ENCODE measurements around the gene GSS.
"Not testable (repeated sequence)": the region's sequence is repeated elsewhere in the genome, so short reads cannot be mapped to it uniquely, and the experiment has no call there.

Gene GSS

DNA sequence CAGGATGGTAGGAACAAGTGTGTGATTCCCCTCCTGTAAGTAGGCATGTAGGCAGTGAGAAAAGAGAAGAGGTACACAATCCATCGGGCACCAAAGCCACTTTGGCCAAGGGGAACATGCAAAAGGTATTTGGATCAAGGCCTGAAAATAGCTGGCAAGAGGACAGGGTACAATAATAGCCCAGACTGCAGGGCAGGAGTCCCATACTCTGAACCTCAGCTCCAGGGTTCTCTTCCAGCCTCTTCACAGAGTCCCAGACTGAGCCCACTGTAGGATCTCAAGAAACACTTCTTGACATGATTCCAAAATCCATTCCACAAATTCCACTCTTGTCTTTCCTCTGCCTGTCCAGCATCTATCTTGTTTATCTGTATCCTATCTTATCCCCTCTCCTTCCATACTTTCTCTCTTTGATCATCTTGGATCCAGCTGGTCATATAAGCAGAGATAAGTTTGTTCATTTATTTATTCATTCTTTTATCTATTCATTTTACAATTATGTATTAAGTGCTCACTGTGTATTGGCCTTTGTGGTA lies 59.5 kb downstream of the GSS start:
- DNase-seq: no peak

DNA sequence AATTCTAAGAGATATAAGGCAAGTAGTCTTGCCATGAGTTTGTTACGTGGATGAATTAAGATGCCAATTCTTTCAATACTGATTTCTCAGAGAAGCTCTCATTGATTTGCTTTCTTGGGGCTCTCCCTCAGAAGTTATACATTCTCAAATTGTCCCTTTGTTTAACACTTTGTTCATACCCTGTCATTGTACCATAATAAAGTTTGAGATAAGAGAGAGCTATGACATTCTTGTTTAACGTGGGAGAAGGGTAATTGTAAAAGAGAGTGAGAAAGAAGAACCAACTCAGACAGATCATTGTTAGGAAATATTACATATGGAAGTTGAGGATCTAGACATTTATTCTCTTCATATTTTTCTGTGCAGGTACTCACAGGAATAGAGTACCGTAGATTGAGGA lies 60.1 kb downstream of the GSS start:
- DNase-seq: no peak

DNA sequence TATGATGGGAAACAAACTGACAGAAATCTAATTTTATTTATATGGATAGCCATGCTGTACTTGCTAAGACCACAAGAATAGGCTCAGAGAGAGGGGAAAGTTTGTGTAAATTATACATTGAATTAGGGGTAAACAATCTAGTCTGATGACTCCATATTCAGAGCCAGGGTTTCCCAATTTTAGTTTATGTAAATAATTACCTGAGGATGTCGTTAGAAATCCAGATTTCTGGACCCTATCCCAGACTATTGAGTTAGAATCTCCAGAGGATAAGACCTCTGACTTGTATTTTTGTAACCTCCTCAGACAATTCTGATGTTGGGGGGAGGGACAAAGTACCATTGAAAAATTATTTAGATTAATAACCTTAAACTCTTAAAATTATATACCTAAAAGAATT lies 60.9 kb downstream of the GSS start:
- no peak for DNase-seq

DNA sequence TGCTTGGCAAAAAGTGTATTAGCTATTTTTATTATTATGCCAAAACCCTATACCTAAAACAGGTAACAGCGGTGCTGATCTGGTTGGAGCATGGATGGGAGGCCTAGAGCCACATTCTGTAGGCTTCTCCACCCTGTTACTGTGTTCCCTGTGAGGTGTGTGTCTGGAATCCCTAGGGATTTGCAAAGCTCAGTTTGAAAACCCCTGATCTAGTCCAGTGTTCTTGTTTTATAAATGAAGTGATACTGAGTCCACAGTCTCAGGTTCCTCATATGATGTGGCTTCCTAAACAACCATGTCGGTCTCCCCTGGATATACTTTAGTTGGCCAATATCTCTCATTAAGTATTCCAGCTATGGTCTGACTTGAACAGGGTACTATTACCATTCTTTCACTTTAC lies 62.9 kb downstream of the GSS start:
- no peak for DNase-seq

DNA sequence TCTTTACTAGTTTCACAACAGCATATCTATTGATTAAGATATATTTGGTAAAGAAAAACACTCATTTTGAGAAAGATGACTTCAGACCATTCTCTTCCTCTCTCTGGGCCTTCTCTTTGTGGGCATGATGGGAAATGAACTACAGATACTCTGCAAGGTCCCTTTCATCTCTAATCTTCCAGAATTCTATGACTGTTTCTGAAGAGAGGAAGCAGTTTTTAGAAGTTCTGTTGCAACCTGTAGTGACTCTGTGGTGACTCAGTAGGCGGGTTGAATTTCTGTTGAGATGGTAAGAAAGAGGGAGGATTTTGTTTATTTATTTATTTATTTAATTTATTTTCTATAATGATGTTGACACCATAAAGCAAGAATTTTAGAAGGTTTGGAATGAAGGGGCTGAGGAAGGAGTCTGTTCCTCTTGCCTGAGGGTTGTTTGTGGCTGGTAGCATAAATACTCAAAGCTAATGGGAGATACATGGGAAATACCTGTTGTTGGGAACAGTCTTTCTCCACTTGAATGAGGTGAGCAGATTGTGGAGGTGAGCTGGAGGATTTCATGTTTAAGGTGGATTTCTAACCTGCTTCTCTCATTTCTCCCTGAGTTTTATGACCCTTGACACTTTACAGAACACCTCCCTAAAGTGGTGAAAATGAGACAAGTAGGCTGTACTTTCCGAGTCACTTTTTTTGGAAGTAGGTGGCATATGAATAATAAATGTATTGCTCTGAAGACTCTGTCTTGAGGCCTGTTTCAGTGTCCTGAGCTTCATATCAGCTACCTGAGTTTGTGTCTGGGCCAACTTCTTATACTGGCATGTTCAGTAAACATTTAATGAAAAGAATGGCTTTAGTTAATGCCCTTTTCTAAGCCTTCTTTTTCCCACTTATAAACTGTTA lies 64.2 kb downstream of the GSS start:
- no peak for DNase-seq

DNA sequence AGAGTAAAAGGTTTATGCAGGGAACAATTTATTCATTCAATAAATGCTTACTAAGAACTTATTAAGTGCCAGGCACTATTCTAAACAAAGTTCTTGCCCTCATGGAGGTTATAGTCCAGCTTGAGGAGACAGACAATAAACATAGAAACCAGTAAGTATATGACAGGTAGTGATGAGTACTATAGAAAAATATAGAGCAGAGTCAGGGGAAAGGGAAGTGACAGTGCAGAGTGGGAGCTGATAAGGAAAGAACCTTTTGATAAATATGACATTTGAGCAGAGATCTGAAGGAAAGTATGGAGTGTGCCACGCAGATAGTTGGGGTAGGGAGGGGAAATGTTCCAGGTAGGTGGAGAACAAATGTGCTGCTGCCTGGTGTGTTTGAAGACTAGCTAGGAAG lies 67.1 kb downstream of the GSS start:
- no peak for DNase-seq

DNA sequence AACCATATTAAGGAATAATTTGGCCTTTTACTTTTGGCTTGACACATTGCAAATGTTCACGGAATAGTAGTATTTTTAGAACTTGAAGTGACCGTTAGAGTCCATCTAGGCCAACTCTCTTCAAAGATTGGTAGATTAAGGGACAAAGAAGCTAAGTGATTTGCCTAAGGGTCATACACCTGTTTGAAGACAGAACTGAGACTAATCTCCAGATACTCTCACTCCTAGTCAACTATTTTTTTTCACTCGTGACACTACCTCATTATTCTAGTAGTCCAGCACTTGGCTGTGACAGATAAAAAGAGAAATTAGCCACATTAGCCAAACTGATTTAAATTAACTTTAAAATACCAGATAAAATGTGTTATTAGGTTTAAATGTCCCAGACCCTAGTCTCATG lies 68.6 kb downstream of the GSS start:
- DNase-seq: no peak

DNA sequence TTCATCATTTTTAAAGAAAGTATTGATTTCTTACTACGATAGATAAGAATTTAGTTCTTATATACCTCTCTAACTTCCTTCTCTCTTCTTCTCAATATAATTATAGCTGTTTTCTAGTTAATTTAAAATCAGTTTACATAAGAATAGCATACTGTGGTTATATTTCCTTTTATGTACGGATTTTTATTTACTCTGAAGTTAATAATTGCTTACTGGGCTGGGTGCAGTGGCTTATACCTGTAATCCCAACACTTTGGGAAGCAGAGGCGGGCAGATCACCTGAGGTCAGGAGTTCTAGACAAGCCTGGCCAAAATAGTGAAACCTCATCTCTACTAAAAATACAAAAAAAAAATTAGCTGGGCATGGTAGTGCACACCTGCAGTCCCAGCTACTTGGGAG lies 69.5 kb downstream of the GSS start:
- no peak for DNase-seq

DNA sequence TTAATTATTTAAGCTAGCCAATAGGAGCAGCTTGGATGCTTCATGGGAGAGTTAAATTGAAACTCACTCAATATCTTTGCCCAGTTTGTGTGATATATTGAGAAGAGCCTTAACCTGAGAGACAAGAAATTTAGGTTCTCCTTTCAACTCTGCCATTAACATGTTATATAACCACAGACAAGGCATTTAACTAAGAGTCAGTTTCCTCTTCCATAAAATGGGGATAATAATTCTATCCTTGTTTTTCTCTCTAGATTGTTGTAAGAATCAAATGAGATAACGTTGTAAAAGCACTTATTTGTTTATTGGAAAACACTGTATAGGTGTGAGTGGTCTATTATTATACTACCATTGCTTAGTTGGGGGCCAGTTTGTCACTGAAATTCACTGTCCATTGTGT lies 71.3 kb downstream of the GSS start:
- no peak for DNase-seq

DNA sequence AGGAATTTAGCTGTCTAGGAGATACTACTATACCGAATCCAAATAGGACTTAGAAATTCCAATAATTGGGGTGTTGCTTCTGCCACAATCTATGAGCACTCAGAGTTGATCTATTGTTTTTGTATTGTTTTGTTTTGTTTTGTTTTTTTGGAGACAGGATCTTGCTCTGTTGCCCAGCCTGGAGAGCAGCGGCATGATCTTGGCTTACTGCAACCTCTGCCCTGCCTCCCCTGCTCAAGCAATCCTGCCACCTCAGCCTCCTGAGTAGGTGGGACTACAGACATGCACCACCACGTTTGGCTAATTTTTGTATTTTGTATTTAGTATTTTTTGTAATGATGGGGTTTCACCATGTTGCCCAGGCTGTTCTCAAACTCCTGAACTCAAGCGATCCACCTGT lies 71.8 kb downstream of the GSS start:
- DNase-seq: no peak

DNA sequence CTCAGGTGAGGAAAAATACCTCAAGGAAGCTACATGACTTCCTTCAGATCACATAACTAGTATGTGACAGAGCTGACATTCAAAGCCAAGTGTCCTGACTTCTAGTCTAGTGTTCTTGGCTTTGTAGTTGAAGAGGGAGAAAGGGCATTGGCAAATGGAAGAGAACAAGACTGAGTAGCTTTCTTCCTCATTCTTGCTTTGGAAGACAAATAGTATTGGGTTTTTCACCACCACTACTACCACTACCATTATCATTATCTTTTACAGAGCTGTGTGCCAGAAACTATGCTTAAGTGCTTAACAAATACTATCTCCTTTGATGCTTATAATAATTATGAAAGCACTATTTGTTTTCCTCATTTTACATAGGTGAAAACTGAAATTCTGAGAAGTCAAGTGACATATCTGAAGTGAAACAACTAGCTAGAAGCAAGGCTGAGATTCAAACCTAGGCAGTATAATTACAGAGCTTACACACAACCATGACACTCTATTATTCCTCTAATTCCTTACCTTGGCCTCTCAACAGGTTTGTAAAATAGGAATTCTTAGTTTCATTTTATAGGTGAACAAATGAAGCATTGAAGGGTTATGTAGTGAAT lies 72.4 kb downstream of the GSS start:
- no peak for DNase-seq

DNA sequence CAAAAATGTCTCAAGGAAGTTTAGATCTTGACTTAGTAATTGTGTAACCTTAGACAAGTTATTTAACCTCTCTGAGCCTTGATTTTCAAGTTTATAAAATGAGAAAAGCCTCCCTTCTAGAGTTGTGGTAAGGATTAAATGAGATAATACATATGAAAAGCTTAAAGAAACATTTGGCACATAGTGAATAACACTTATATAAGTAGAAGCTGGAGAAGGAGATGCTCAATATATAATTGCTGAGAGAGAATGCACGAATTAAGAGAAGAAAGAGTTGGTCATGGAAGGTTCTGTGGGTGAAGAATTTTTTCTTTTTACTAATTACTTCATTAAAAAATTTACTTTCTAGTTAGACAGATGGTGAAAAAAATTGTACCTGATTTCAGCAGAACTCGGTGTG lies 73.9 kb downstream of the GSS start:
- no peak for DNase-seq

DNA sequence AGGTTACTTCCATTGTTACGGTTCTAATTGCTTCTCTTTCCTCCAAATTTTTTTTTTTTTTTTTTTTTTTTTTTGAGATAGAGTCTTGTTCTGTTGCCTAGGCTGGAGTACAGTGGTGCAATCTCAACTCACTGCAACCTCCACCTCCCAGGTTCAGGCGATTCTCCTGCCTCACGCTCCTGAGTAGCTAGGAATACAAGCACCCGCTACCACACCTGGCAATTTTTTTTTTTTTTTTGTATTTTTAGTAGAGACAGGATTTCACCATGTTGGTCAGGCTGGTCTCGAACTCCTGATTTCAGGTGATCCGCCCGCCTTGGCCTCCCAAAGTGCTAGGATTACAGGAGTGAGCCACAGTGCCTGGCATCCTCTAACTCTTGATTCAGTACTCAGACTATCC lies 74.6 kb downstream of the GSS start:
- not testable (repeated sequence) for DNase-seq

DNA sequence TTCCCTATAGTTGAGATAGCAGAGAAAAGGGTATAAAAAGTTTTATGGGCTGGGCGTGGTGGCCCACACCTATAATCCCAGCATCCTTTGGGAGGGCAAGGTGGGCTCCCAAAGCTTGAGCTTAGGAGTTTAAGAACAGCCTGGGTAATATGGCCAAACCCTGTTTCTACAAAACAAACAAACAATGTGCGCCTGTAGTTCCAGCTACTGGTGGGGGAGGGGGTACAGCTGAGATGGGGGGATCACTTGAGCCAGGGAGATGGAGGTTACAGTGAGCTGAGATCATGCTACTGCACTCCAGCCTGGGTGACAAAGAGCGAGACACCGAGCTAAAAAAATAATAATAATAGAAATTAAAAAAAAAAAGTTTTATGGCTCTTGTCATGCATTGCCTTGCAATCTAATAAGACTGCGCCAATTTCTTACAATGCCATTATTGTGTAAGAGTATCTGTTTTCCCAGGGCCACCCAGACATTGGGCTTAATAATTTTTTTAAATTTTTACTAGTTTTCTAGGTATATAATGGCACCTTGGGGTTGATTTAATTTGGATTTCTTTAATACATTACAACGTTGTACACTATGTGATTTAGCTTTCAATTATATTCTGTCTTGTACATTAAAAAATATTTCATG lies 75.3 kb downstream of the GSS start:
- no peak for DNase-seq

All from NCI-H1105 treated with DMSO at 0.1 percent for 48 hours (cell line).